AG09309 (cell line): ENCODE measurements around the gene C15orf39.

Source experiments
- DNase-seq: peaks from one replicate; pipeline ENCODE4 v3.0.0-alpha.2; 2010; ENCODE audit warnings: low read depth
- H3K4me3 ChIP-seq: 2 replicates; pipeline ENCODE4 v1.5.1; 2011; ENCODE audit warnings: mild to moderate bottlenecking, low read depth, low read length, moderate library complexity; ENCODE audit not compliant: control insufficient read depth
- TF ChIP-seq, protein P1 (sequence below): IDR thresholded peaks from 2 replicates; pipeline ENCODE4 v1.5.1; 2011; ENCODE audit warnings: mild to moderate bottlenecking, low read depth, low read length, inconsistent platforms; ENCODE audit not compliant: insufficient read depth, control insufficient read depth; ENCODE audit errors: missing control alignments

C15orf39 gene

DNA sequence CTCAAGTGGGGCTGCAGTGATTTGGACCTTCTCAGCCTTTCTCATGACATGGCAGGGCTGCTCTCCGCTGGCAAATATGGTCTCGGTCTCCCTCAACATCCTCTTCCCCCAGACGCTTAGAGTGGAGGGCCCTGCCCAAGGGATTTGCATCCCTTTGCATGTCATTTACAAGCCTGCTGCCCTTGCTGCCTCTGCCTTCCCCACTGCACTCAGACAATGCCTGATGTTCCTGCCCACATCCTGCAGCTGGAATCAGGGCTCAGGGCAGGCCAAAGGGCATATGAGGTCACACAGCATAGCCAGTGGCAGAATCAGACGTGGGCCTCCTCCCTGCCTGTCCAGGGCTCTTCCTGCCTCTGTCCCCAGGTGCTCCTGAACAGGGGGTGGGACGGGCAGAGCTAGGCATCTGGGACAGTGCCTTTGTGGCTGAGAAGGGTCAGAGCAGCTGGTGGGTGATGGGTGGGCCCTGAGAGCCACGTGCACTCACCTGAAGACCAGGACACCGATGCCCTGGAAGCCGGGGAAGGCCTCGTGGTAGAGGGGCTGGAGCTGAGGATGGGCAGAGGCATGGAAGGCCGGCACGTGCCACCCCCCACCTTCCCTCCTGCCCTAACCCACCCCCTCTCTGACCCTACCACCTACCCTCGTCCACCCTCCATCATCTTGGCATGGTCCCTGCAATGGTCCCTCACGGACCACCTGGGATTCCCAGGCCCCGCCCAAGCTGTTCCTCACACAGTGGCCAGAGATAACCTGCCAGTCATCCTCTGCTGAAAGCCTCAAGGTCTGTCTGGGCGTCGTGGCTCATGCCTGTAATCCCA is 29.1 kb downstream of the C15orf39 start:
- TF ChIP-seq, protein P1, sequence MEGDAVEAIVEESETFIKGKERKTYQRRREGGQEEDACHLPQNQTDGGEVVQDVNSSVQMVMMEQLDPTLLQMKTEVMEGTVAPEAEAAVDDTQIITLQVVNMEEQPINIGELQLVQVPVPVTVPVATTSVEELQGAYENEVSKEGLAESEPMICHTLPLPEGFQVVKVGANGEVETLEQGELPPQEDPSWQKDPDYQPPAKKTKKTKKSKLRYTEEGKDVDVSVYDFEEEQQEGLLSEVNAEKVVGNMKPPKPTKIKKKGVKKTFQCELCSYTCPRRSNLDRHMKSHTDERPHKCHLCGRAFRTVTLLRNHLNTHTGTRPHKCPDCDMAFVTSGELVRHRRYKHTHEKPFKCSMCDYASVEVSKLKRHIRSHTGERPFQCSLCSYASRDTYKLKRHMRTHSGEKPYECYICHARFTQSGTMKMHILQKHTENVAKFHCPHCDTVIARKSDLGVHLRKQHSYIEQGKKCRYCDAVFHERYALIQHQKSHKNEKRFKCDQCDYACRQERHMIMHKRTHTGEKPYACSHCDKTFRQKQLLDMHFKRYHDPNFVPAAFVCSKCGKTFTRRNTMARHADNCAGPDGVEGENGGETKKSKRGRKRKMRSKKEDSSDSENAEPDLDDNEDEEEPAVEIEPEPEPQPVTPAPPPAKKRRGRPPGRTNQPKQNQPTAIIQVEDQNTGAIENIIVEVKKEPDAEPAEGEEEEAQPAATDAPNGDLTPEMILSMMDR: no peak
- H3K4me3 ChIP-seq: no peak overlapping the region
- no peak for DNase-seq

DNA sequence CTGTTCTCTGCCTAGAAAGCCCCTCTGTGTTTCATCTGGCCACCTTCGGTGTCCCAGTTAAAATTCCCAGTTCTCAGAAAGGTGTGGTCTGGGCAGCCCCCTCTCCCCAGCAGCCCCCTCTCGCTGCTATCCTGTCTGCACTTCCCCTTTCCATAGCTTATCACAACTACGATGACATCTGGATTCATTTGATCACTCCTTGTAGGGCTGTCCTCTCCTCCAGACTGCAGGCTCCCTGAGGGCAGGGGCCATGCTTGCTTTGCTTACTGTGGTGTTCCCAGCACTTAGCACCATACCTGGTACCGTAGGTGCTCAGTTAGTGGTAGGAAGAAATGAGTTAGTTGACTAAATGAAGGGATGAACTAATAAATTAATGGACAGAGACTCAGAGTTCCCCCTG is 30.2 kb downstream of the C15orf39 start:
- no peak overlapping the region for H3K4me3 ChIP-seq
- TF ChIP-seq, protein P1: no peak
- DNase-seq: no peak

DNA sequence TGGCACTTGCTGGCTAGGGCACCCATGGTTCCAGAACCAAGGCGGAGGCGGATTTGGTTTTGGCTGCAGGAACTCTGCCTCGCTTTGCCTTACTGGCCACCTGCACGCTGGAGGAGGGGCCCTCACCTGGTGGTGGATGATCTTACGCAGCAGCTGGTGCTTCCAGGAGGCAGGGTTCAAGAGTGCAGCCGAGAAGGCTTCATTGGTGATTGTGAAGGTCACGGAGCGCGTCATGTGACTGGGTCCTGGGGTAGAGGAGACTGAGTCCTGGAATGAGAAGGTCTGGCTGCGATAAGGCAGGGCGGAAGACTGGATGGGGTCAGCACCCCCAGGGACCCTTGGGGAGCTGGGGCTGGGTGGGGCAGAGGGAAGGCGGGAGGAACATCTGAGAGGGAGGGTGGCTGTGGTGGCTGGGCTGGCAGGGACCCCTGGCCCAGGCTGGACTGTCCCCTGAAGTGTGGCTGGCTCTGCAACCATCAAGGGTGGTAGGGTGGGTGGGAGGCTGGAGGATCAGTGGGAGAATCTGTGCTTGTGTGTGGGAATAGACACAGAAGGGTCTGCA is 30.7 kb downstream of the C15orf39 start:
- no peak for DNase-seq
- TF ChIP-seq, protein P1: no peak

DNA sequence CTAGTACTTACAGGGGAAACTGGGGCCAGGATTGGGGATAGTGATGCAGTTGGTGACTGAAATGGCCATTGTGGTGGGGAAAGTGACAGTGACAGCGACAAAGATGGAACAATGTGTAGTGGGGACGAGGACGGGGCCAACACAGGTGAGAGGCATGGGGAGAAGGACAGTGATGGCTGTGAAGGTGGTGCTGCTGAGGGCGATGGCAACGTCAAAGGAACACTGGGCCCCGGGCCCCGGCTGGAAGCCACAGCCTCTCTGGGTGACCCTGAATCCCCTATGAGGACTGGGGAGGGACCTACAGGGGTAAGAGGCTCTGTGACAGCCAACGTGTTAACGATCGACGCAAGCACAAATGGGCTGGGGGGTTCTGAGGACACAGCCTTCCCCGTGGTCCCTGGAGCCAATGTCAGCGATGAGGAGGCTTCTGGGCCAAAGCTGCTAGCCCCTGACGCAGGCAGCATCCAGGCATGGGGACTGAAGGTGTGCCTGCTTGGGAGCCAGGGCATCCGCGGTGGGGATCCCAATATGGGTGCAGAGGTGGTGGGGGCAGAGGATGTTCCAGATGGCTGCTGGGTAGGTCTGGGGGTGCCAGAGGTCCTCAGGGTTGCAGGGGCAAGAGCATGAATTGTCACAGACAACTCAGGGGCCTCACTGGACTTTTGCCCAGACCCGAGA is 31.3 kb downstream of the C15orf39 start:
- TF ChIP-seq, protein P1: no peak
- no peak overlapping the region for H3K4me3 ChIP-seq
- DNase-seq: no peak

More for the DNA sequence above, 30.7 kb downstream of the C15orf39 start:
- no peak overlapping the region for H3K4me3 ChIP-seq

DNA sequence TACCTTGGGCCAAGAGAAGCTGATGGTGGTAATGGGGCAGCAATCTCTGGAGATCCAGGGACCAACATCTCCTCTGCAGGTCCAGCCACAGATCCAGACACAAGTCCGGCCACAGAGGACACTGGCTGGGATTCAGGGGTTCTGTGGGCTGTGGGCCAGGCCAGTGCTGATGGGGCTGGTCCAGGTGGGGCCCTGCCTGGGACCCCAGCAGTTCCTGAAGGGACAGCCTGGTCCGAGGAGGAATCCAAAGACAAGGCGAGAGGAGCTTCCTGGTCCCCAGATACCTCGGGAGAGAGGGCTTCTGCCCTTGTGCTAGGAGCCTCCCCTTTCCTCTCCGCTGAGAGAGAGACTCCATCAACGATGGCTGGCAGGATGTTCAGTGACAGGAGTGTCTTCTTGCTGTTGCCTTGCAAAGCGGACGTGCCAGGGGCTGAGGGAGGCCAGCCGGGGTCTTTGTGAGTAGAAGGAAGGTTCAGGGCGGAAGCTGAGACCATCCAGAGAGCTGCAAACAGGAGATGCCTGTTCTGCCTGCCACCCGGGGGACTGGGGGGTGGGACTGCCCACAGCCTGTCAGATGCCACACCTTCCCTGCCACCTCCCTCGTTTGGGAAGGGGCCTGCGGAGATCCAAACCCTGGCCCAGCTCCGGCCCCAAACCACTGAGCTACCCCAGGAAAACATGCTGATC is 32.0 kb downstream of the C15orf39 start:
- TF ChIP-seq, protein P1: no peak
- no peak for DNase-seq
- no peak overlapping the region for H3K4me3 ChIP-seq

DNA sequence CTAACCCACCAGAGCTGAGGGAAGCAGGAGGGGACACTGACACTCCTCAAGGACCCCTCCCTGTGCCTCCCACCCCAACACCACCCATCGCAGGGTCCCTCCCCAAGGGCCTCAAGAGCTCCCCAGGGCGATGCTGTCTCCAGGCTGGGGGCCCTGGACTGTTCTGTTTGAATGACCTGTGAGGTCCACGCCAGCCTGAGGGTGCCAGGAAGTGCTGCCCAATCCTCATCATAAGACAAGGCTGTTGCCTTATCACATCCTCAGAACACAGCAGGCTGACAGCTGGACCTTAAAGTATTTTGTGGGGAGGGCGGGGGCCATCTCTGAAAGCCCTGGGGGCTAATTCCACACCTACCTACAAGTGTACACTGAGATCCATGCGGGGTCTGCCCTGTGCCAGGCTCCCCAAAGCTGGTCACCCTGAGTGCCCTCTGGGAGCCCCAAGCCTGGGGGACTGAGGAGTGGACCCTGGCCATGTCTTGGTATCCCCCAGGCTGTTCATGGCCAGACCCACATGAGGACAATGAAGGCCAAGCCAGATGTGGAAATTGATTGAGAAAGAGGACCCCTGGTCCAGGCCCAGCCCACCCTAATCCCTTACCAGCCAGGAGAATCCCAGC is 32.6 kb downstream of the C15orf39 start:
- TF ChIP-seq, protein P1: no peak
- DNase-seq: no peak
- H3K4me3 ChIP-seq: no peak overlapping the region
